ENCODE measurements around the gene TOMM7. TPM values are rescaled to one million over a fixed set of nuclear protein-coding genes. Genes with fewer than 3 reads are reported as not detected.
"Not testable (repeated sequence)": the region's sequence is repeated elsewhere in the genome, so short reads cannot be mapped to it uniquely, and the experiment has no call there.

TOMM7 gene
- total RNA-seq, 2 experiments from 2014 or later, result 189 to 195 TPM

DNA sequence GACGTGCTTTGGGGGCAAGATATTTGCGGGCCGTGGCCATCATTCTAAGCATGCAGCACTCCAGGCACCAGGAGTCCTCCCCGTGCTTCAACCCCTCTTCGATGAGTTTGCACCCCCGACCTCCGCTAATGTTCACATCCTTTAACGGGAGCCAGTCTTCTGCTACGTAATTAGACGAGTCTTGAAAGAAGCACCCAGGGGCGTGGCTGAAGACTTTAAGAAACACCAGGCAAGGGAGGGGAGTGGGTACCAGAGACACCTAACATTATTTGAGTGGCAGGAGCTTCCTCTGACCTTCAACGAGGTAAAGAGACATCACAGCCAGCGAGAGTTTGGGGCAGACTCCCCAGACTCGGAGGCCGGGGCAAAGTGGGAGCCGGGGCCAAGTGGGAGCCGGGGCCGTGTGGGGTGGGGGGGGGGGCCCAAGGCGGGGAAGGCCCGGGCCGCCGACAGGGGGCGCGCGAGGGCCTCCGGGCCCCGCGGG is 31.1 kb upstream of the TOMM7 start:
- Histone ChIP-seq H2AFZ (ENCODE audit: low read length) (peak overlapping the region; percentile 87), H4K20me1 (ENCODE audit: insufficient read depth, low read length) (no peaks in the 10 kb centered on the region), H3K79me2 (ENCODE audit: insufficient read depth, low read depth, low read length) (peaks cover 29% of the 10 kb centered on the region), H3K4me1 (ENCODE audit: insufficient read depth, low read length, poor library complexity, severe bottlenecking) (peaks cover 35% of the 10 kb centered on the region), H3K4me2 (ENCODE audit: low read length) (peak overlapping the region; percentile 90), H3K9me3 (ENCODE audit: low read length) (no peaks in the 10 kb centered on the region), H3K9me2 (ENCODE audit: insufficient read depth, low read length) (no peaks in the 10 kb centered on the region), H3K27ac (ENCODE audit: low read depth, low read length, poor library complexity, severe bottlenecking) (peak overlapping the region; percentile 24), H3K4me3 (ENCODE audit: low read depth, low read length, poor library complexity, severe bottlenecking) (peak overlapping the region; percentile 81), H3K36me3 (ENCODE audit: insufficient read depth, low read length) (peaks cover 36% of the 10 kb centered on the region)
- intact Hi-C loops (cut with micrococcal nuclease; ENCODE audit: unreplicated experiment), result loop anchor here (1.0 kb wide), 4 partner anchors 31 to 202 kb away; partner anchors contain the start of genes HYCC1 and TOMM7
- TF ChIP-seq, protein P1, sequence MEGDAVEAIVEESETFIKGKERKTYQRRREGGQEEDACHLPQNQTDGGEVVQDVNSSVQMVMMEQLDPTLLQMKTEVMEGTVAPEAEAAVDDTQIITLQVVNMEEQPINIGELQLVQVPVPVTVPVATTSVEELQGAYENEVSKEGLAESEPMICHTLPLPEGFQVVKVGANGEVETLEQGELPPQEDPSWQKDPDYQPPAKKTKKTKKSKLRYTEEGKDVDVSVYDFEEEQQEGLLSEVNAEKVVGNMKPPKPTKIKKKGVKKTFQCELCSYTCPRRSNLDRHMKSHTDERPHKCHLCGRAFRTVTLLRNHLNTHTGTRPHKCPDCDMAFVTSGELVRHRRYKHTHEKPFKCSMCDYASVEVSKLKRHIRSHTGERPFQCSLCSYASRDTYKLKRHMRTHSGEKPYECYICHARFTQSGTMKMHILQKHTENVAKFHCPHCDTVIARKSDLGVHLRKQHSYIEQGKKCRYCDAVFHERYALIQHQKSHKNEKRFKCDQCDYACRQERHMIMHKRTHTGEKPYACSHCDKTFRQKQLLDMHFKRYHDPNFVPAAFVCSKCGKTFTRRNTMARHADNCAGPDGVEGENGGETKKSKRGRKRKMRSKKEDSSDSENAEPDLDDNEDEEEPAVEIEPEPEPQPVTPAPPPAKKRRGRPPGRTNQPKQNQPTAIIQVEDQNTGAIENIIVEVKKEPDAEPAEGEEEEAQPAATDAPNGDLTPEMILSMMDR (conservative IDR thresholded peaks at IDR 0.05; ENCODE audit: low read length), result no peak; the same call in 1 of the 2 replicates
- no peak for TF ChIP-seq EZH2phosphoT487 (IDR thresholded peaks at IDR 0.05; ENCODE audit: borderline replicate concordance, low read depth, low read length)
- CTCF ChIA-PET (ENCODE audit: unreplicated experiment), result interaction anchor here (0.7 kb wide), 1 partner anchor 201 kb away, joined by 4 read pairs; no protein-coding TSS in a partner anchor
- BruUV-seq (replicated peaks), result no TSS peak
- POLR2A ChIA-PET, result interaction anchor here (0.6 to 1.0 kb wide), 4 partner anchors 11 to 724 kb away, joined by 3 to 4 read pairs (median 3); no protein-coding TSS in a partner anchor
- DNase-seq (ENCODE audit: low spot score), result peak; percentile 83

DNA sequence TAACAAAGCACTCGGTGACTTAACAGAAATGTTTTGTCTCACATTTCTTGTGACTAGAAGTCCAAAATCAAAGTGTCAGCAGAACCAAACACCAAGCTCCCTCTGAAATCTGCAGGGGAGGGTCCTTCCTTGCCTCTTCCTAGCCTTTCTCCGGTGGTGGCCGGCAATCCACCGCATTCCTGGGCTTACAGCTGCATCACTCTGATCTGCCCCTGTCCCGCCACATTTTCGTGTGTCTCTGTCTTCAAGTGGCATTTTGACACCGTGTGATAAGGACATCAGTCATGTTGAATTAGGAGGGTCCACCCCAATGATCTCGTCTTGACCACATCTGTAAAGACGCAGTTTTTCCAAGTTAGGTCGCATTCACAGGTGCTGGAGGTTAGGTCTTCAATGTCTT is 30.5 kb upstream of the TOMM7 start:
- CTCF ChIA-PET (ENCODE audit: unreplicated experiment), result interaction anchor here (0.7 kb wide), 1 partner anchor 201 kb away, joined by 4 read pairs; no protein-coding TSS in a partner anchor
- Histone ChIP-seq H4K20me1 (ENCODE audit: insufficient read depth, low read length) (no peaks in the 10 kb centered on the region), H3K4me3 (ENCODE audit: low read depth, low read length, poor library complexity, severe bottlenecking) (peak overlapping the region; percentile 81), H3K9me3 (ENCODE audit: low read length) (no peaks in the 10 kb centered on the region), H3K4me2 (ENCODE audit: low read length) (peak overlapping the region; percentile 73), H2AFZ (ENCODE audit: low read length) (peak overlapping the region; percentile 87), H3K9me2 (ENCODE audit: insufficient read depth, low read length) (no peaks in the 10 kb centered on the region), H3K36me3 (ENCODE audit: insufficient read depth, low read length) (peaks cover 30% of the 10 kb centered on the region), H3K79me2 (ENCODE audit: insufficient read depth, low read depth, low read length) (peaks cover 29% of the 10 kb centered on the region), H3K27ac (ENCODE audit: low read depth, low read length, poor library complexity, severe bottlenecking) (no peak overlapping the region), H3K4me1 (ENCODE audit: insufficient read depth, low read length, poor library complexity, severe bottlenecking) (peaks cover 32% of the 10 kb centered on the region)
- no peak for TF ChIP-seq EZH2phosphoT487 (IDR thresholded peaks at IDR 0.05; ENCODE audit: borderline replicate concordance, low read depth, low read length)
- TF ChIP-seq, protein P1 (conservative IDR thresholded peaks at IDR 0.05; ENCODE audit: low read length), result no peak
- no TSS peak for BruUV-seq (replicated peaks)
- POLR2A ChIA-PET, result interaction anchor here (0.6 to 1.0 kb wide), 3 partner anchors 29 to 724 kb away, joined by 3 read pairs; no protein-coding TSS in a partner anchor
- no peak for DNase-seq (ENCODE audit: low spot score)
- intact Hi-C loops (cut with micrococcal nuclease; ENCODE audit: unreplicated experiment), result no loop called here

GRCh38 chr7:22851145-22851544 is 28.5 kb upstream of the TOMM7 start:
- Histone ChIP-seq H3K4me1 (ENCODE audit: insufficient read depth, low read length, poor library complexity, severe bottlenecking) (peaks cover 23% of the 10 kb centered on the region), H3K36me3 (ENCODE audit: insufficient read depth, low read length) (peaks cover 12% of the 10 kb centered on the region), H3K9me2 (ENCODE audit: insufficient read depth, low read length) (no peaks in the 10 kb centered on the region), H4K20me1 (ENCODE audit: insufficient read depth, low read length) (no peaks in the 10 kb centered on the region), H2AFZ (ENCODE audit: low read length) (no peak overlapping the region), H3K79me2 (ENCODE audit: insufficient read depth, low read depth, low read length) (peaks cover 20% of the 10 kb centered on the region), H3K4me3 (ENCODE audit: low read depth, low read length, poor library complexity, severe bottlenecking) (no peak overlapping the region), H3K4me2 (ENCODE audit: low read length) (no peak overlapping the region), H3K9me3 (ENCODE audit: low read length) (no peaks in the 10 kb centered on the region), H3K27ac (ENCODE audit: low read depth, low read length, poor library complexity, severe bottlenecking) (no peak overlapping the region)
- no peak for DNase-seq (ENCODE audit: low spot score)
- ChIA-PET CTCF (ENCODE audit: unreplicated experiment) (no interaction called here), POLR2A (interaction anchor here (0.7 to 0.8 kb wide), 2 partner anchors 21 to 1174 kb away, joined by 3 read pairs; no protein-coding TSS in a partner anchor)
- BruUV-seq (replicated peaks), result no TSS peak
- TF ChIP-seq EZH2phosphoT487 (IDR thresholded peaks at IDR 0.05; ENCODE audit: borderline replicate concordance, low read depth, low read length), result no peak
- TF ChIP-seq, protein P1 (conservative IDR thresholded peaks at IDR 0.05; ENCODE audit: low read length), result no peak
- intact Hi-C loops (cut with micrococcal nuclease; ENCODE audit: unreplicated experiment), result no loop called here

GRCh38 chr7:22850394-22850793 is 27.7 kb upstream of the TOMM7 start:
- H4K20me1 ChIP-seq (ENCODE audit: insufficient read depth, low read length); H3K9me2 ChIP-seq (ENCODE audit: insufficient read depth, low read length); H3K4me3 ChIP-seq (ENCODE audit: low read depth, low read length, poor library complexity, severe bottlenecking); H3K36me3 ChIP-seq (ENCODE audit: insufficient read depth, low read length); H3K4me2 ChIP-seq (ENCODE audit: low read length); H3K27ac ChIP-seq (ENCODE audit: low read depth, low read length, poor library complexity, severe bottlenecking); DNase-seq (ENCODE audit: low spot score); intact Hi-C loops (cut with micrococcal nuclease; ENCODE audit: unreplicated experiment); H2AFZ ChIP-seq (ENCODE audit: low read length); BruUV-seq (replicated peaks); H3K9me3 ChIP-seq (ENCODE audit: low read length); CTCF ChIA-PET (ENCODE audit: unreplicated experiment): not testable (repeated sequence)
- Histone ChIP-seq H3K79me2 (ENCODE audit: insufficient read depth, low read depth, low read length) (peaks cover 13% of the 10 kb centered on the region), H3K4me1 (ENCODE audit: insufficient read depth, low read length, poor library complexity, severe bottlenecking) (peaks cover 15% of the 10 kb centered on the region)
- POLR2A ChIA-PET, result interaction anchor here (0.6 to 0.9 kb wide), 4 partner anchors 29 to 1175 kb away, joined by 3 to 5 read pairs (median 4); no protein-coding TSS in a partner anchor
